K562 treated with DMSO at 1 percent for 24 hours (cell line): ENCODE measurements around the gene CMBL. TPM values are rescaled to one million over a fixed set of nuclear protein-coding genes. Genes with fewer than 3 reads are reported as not detected.

ENCODE experiments used
- total RNA-seq: library from RNA; unstranded; fragments of 300-600 nt; gene quantifications from 2 replicates; pipeline ENCODE4 v1.2.3, GENCODE V29; 2022; ENCODE audit warnings: low read depth; ENCODE audit not compliant: insufficient read depth

The CMBL gene
- 108 and 120 TPM in 2 replicates for total RNA-seq

DNA sequence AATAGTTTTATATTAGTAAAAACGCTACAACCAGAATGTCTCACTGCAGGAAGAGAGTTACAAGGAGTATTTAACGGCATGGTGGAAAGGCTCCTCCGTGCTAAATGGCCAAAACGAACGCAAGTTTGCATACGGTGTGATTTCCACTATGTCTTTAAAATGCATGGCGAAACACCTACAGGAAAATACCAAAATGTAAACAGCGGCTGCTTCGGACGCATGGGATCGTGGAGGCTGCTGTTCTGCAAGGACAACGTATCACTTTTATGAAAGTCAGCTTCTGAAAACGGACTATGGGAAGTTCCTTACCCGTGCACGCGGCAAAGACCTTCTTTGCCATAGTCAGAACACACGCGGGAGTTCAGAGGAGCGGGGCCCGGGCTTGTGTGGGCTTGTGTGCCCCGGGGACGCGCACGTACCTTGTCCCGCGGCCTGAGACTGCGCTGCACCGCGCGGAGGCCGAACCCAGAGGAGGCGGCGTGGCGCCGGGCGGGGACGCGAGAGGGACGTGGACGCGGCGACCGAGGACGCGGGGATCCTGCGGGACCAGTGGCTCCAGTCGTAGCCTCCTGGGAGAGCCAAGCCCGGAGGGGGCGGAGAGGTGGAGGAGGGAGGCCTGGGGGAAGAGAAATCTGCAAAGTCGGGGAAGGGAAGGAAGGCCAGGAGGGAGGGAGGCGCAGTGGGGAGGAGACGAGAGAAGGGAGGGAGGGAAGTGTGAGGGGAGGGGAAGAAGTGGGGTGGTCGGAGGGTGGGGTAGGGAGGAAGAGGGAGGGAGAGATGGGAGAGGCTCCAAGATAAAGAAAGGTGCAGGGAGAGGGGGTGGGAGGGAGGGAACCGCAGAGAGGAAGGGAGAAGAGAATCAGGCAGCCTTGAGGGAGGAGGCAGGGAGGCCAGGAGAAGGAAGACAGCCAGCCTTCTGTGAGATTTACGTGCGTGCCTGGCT, at the start of gene CMBL:
CMBL (minus strand) TSS at position 697 of the 943 bp plus-strand sequence. CDS start 17,140 bp downstream, outside the sequence.

GRCh38 chr5:10353241-10354047, 45.7 kb upstream of the CMBL start, which contains the start of gene MARCHF6:
Gene MARCHF6, plus strand, starts transcription at chr5:10353695. Its CDS starts 204 bp downstream, at chr5:10353899.

GRCh38 chr5:10249948-10250805, 57.5 kb downstream of the CMBL start, which contains the start of gene CCT5:
Gene CCT5, plus strand, starts transcription at chr5:10250280. Its CDS starts 61 bp downstream, at chr5:10250341.

Other genes starting within 250 kb of the CMBL start
- gene ATPSCKMT, start 58.0 kb downstream of the CMBL start, total RNA-seq, result 17.4 and 20.5 TPM in 2 replicates
- gene CCT5, start 57.6 kb downstream of the CMBL start, total RNA-seq, result 308 and 323 TPM in 2 replicates
- gene MARCHF6, start 45.8 kb upstream of the CMBL start, total RNA-seq, result 58.3 and 62.4 TPM in 2 replicates
- 1.2 and 3.6 TPM in 2 replicates for gene ROPN1L, start 134.0 kb upstream of the CMBL start, total RNA-seq